ENCODE results near the gene BCL7C.
"Not testable (repeated sequence)": the region's sequence is repeated elsewhere in the genome, so short reads cannot be mapped to it uniquely, and the experiment has no call there.

The BCL7C gene

GRCh38 chr16:30893744-30894539, at the start of gene BCL7C:
TSS of gene BCL7C (minus strand) at chr16:30894077. CDS start at chr16:30893944, 133 bp downstream.
- peak within 1 kb of the TSS; percentile 76 for H3K4me3 ChIP-seq (ENCODE audit: low read depth, low read length)
- peak; percentile 37 for DNase-seq (ENCODE audit: low read depth)
- peak; percentile 41 for TF ChIP-seq CTCF (IDR thresholded peaks at IDR 0.05; ENCODE audit: low read depth, low read length, missing control alignments)
- in situ Hi-C loops (cut with HindIII; ENCODE audit: low sequenced_read_pairs), result no loop called here

GRCh38 chr16:30942426-30942806, 48.5 kb upstream of the BCL7C start:
- in situ Hi-C loops (cut with HindIII; ENCODE audit: low sequenced_read_pairs), result loop anchor here (25.0 kb wide), 1 partner anchor 120 kb away; the partner anchor contains the start of genes ZNF646 and ZNF668
- no peak for DNase-seq (ENCODE audit: low read depth)
- TF ChIP-seq CTCF (IDR thresholded peaks at IDR 0.05; ENCODE audit: low read depth, low read length, missing control alignments), result no peak
- no peak overlapping the region for H3K4me3 ChIP-seq (ENCODE audit: low read depth, low read length)

- no peak for DNase-seq (ENCODE audit: low read depth)
- TF ChIP-seq CTCF (IDR thresholded peaks at IDR 0.05; ENCODE audit: low read depth, low read length, missing control alignments), result peak; percentile 97
- in situ Hi-C loops (cut with HindIII; ENCODE audit: low sequenced_read_pairs), result loop anchor here (25.0 kb wide), 1 partner anchor 120 kb away; the partner anchor contains the start of genes ZNF646 and ZNF668
- H3K4me3 ChIP-seq (ENCODE audit: low read depth, low read length), result no peak overlapping the region
Measured at GRCh38 chr16:30941600-30942425, 47.9 kb upstream of the BCL7C start.

- DNase-seq (ENCODE audit: low read depth); H3K4me3 ChIP-seq (ENCODE audit: low read depth, low read length): not testable (repeated sequence)
- in situ Hi-C loops (cut with HindIII; ENCODE audit: low sequenced_read_pairs), result loop anchor here (25.0 kb wide), 1 partner anchor 123 kb away; the partner anchor contains the start of genes ZNF646 and ZNF668
Measured at GRCh38 chr16:30939571-30939970, 45.7 kb upstream of the BCL7C start.

- TF ChIP-seq CTCF (IDR thresholded peaks at IDR 0.05; ENCODE audit: low read depth, low read length, missing control alignments), result no peak
- in situ Hi-C loops (cut with HindIII; ENCODE audit: low sequenced_read_pairs), result loop anchor here (25.0 kb wide), 1 partner anchor 125 kb away; the partner anchor contains the start of genes ZNF646 and ZNF668
- DNase-seq (ENCODE audit: low read depth), result no peak
- no peak overlapping the region for H3K4me3 ChIP-seq (ENCODE audit: low read depth, low read length)
Measured at GRCh38 chr16:30937692-30938091, 43.8 kb upstream of the BCL7C start.

GRCh38 chr16:30934827-30935557, 41.1 kb upstream of the BCL7C start:
- TF ChIP-seq CTCF (IDR thresholded peaks at IDR 0.05; ENCODE audit: low read depth, low read length, missing control alignments), result peak; percentile 58
- no peak overlapping the region for H3K4me3 ChIP-seq (ENCODE audit: low read depth, low read length)
- in situ Hi-C loops (cut with HindIII; ENCODE audit: low sequenced_read_pairs), result loop anchor here (25.0 kb wide), 1 partner anchor 127 kb away; the partner anchor contains the start of genes ZNF646 and ZNF668
- no peak for DNase-seq (ENCODE audit: low read depth)
